Natural killer cell treated with Interleukin-12 subunit alpha and Interleukin-12 subunit beta and Interleukin-15 and Interleukin-18, amount 100 ng/mL, for 72 hours (primary cell): ENCODE measurements around the gene SLC25A1. TPM values are rescaled to one million over a fixed set of nuclear protein-coding genes. Genes with fewer than 3 reads are reported as not detected.
"Not testable (repeated sequence)": the region's sequence is repeated elsewhere in the genome, so short reads cannot be mapped to it uniquely, and the experiment has no call there.

Experiments used
- ATAC-seq, 2 donors: fragments of 150-1000 bp; cut with Tn5 transposase in 1 of 2; sonication (Bioruptor Pico), chemical (Tn5 transposase) in 1 of 2; 2 replicates each; pipeline ENCODE4 v1.10.0; 2021
- DNase-seq: peaks from one replicate; pipeline ENCODE4 v3.0.0; 2022; ENCODE audit warnings: low spot score
- H3K27ac Mint-ChIP-seq, 2 donors: 1 replicate in 1 of 2; 2 replicates in 1 of 2; pipeline ENCODE4 v1.8.0; 2022; ENCODE audit warnings: mixed read lengths in 2 of 2, mild to moderate bottlenecking in 1 of 2, moderate library complexity in 1 of 2
- H3K27me3 Mint-ChIP-seq, 2 donors: 1 replicate in 1 of 2; 2 replicates in 1 of 2; pipeline ENCODE4 v1.8.0; 2022; ENCODE audit warnings: mixed read lengths in 2 of 2
- H3K36me3 Mint-ChIP-seq: one replicate; pipeline ENCODE4 v1.8.0; 2022; ENCODE audit warnings: mixed read lengths
- H3K4me1 Mint-ChIP-seq, 2 donors: 1 replicate in 1 of 2; 2 replicates in 1 of 2; pipeline ENCODE4 v1.8.0; 2022; ENCODE audit warnings: low read depth in 2 of 2, mixed read lengths in 2 of 2, mild to moderate bottlenecking in 1 of 2
- H3K4me3 Mint-ChIP-seq: one replicate; pipeline ENCODE4 v1.8.0; 2022; ENCODE audit warnings: mixed read lengths
- H3K9me3 Mint-ChIP-seq: 2 replicates; pipeline ENCODE4 v1.8.0; 2022; ENCODE audit warnings: mixed read lengths
- total RNA-seq, 2 donors: library from RNA; stranded (reverse); gene quantifications; one replicate each; pipeline ENCODE4 v1.2.3, GENCODE V29; 2022

Gene SLC25A1
- total RNA-seq, 2 donors from 2014 or later: 44.5 to 44.7 TPM

DNA sequence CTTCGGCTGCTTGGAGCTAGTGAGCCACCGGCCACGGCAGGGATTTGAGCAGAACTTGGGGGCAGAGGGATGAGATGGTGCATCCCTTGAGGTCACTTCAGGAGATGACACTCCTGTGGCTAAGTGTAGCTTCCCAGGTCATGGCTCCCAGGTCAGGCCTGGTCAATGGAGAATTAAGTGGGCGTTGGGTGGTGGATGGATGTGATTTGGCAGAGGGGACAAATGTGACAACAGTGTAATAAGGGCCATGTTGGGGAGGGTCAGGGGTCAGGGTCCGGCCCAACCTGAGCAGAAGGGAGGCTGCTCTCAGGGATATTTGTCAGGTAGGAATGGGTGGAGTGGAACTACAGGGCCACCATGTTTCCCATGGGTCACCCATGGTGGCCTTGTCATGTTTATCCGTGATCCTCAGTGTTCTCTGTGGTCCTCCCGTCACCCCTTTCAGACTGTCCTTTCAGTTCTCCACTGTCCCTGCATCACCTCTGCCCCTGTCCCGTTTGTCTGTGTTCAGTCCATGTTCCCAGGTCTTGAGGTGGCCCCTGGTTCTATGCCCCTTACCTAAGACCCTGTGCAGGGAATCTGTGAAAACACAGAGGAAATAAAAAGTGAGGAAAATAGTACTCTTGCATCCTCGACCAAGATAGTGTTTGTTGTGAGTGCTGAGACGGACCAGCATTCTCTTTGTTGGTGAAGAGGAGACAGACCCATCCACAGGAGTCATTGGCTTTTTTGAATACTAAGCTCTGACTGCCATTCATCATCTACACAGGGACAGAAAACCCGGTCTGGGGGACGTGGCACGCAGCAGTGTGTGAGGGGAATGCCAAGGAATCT is 6.1 kb downstream of the SLC25A1 start:
- peaks cover 18 to 27% of the 10 kb centered on the region in 2 donors for H3K27me3 Mint-ChIP-seq
- peak overlapping the region; percentile 85 to 91 for H3K27ac Mint-ChIP-seq
- no peaks in the 10 kb centered on the region for H3K9me3 Mint-ChIP-seq
- DNase-seq (no peak), ATAC-seq (no peak)
- H3K36me3 Mint-ChIP-seq: no peaks in the 10 kb centered on the region
- peak overlapping the region; percentile 99 for H3K4me3 Mint-ChIP-seq
- peaks cover 19 to 30% of the 10 kb centered on the region in 2 donors for H3K4me1 Mint-ChIP-seq

- Mint-ChIP-seq H3K4me3 (peak overlapping the region; percentile 99), H3K4me1 (peaks cover 19 to 27% of the 10 kb centered on the region in 2 donors), H3K27ac (no peak overlapping the region), H3K36me3 (no peaks in the 10 kb centered on the region), H3K27me3 (peaks cover 26 to 36% of the 10 kb centered on the region in 2 donors), H3K9me3 (no peaks in the 10 kb centered on the region)
- ATAC-seq: no peak
- DNase-seq: no peak
Measured at GRCh38 chr22:19169947-19170318, 8.6 kb downstream of the SLC25A1 start.

- H3K27ac Mint-ChIP-seq: peak overlapping the region in 1 of 2 donors; percentile 51
Measured at GRCh38 chr22:19169002-19169946, 9.3 kb downstream of the SLC25A1 start.

GRCh38 chr22:19168088-19168890 is 10.2 kb downstream of the SLC25A1 start:
- ATAC-seq: no peak
- H3K27ac Mint-ChIP-seq: peak overlapping the region in 1 of 2 donors; percentile 51

More at GRCh38 chr22:19169002-19169946, 9.3 kb downstream of the SLC25A1 start:
- peak overlapping the region; percentile 32 for H3K4me3 Mint-ChIP-seq
- ATAC-seq (no peak), DNase-seq (no peak)
- no peaks in the 10 kb centered on the region for H3K9me3 Mint-ChIP-seq
- peaks cover 19 to 27% of the 10 kb centered on the region in 2 donors for H3K4me1 Mint-ChIP-seq
- no peaks in the 10 kb centered on the region for H3K36me3 Mint-ChIP-seq
- peaks cover 26 to 36% of the 10 kb centered on the region in 2 donors for H3K27me3 Mint-ChIP-seq

GRCh38 chr22:19167106-19167869 is 11.2 kb downstream of the SLC25A1 start:
- H3K4me3 Mint-ChIP-seq: no peak overlapping the region
- H3K9me3 Mint-ChIP-seq: no peaks in the 10 kb centered on the region
- no peak for DNase-seq

More at GRCh38 chr22:19168088-19168890, 10.2 kb downstream of the SLC25A1 start:
- no peaks in the 10 kb centered on the region for H3K9me3 Mint-ChIP-seq
- H3K4me3 Mint-ChIP-seq: peak overlapping the region; percentile 30
- H3K27me3 Mint-ChIP-seq: peaks cover 28 to 36% of the 10 kb centered on the region in 2 donors
- peaks cover 19 to 24% of the 10 kb centered on the region in 2 donors for H3K4me1 Mint-ChIP-seq
- DNase-seq: no peak
- no peaks in the 10 kb centered on the region for H3K36me3 Mint-ChIP-seq

GRCh38 chr22:19166421-19166820 is 12.1 kb downstream of the SLC25A1 start:
- H3K4me1 Mint-ChIP-seq: peaks cover 8 to 15% of the 10 kb centered on the region in 2 donors
- no peaks in the 10 kb centered on the region for H3K36me3 Mint-ChIP-seq
- H3K27me3 Mint-ChIP-seq: peaks cover 28 to 36% of the 10 kb centered on the region in 2 donors
- H3K9me3 Mint-ChIP-seq: no peaks in the 10 kb centered on the region
- H3K4me3 Mint-ChIP-seq: no peak overlapping the region
- DNase-seq (no peak), ATAC-seq (no peak)
- H3K27ac Mint-ChIP-seq: no peak overlapping the region

More at GRCh38 chr22:19167106-19167869, 11.2 kb downstream of the SLC25A1 start:
- Mint-ChIP-seq H3K4me1 (peaks cover 12 to 18% of the 10 kb centered on the region in 2 donors), H3K27ac (no peak overlapping the region), H3K27me3 (peaks cover 28 to 36% of the 10 kb centered on the region in 2 donors), H3K36me3 (no peaks in the 10 kb centered on the region)
- ATAC-seq: no peak

DNA sequence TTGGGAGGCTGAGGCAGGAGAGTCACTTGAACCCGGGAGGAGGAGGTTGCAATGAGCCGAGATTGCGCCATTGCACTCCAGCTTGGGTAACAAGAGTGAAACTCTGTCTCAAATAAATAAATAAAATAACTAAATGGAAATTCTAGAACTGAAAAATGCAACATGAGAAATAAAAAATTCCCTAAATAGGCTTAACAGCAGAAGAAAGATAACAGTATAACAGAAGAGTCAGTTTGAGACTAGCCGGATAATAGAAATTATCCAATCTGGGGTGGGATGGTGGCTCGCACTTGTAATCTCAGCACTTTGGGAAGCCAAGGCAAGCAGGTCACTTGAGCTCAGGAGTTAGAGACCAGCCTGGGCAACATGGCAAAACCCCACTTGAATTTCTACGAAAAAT is 14.1 kb downstream of the SLC25A1 start:
- Mint-ChIP-seq H3K4me1 (peaks cover 0 to 6% of the 10 kb centered on the region in 2 donors), H3K9me3 (no peaks in the 10 kb centered on the region), H3K27ac (no peak overlapping the region), H3K27me3 (peaks cover 23 to 25% of the 10 kb centered on the region in 2 donors), H3K4me3 (no peak overlapping the region), H3K36me3 (no peaks in the 10 kb centered on the region)
- no peak for DNase-seq
- ATAC-seq: no peak

GRCh38 chr22:19158649-19159048 is 19.9 kb downstream of the SLC25A1 start:
- not testable (repeated sequence) for H3K36me3 Mint-ChIP-seq, H3K4me1 Mint-ChIP-seq, H3K4me3 Mint-ChIP-seq, H3K9me3 Mint-ChIP-seq, DNase-seq, H3K27ac Mint-ChIP-seq, ATAC-seq
- peaks cover 7 to 11% of the 10 kb centered on the region in 2 donors for H3K27me3 Mint-ChIP-seq

DNA sequence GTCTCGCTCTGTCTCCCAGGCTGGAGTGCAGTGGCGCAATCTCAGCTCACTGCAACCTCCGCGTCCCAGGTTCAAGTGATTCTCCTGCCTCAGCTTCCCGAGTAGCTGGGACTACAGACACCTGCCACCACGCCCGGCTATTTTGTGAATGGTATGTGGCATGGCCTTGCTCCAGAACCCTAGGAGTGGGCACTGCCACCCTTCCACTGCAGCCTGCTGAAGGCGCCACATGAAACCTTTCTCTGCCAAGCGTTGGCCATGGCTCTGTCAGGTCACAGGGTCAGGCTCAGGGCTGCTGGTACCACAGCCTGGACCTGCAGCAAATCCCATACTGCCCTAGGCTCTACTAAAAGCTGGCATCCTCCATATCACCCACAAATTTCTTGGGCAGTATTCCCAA is 22.4 kb downstream of the SLC25A1 start:
- DNase-seq, H3K4me3 Mint-ChIP-seq, H3K4me1 Mint-ChIP-seq, H3K36me3 Mint-ChIP-seq, ATAC-seq, H3K27ac Mint-ChIP-seq, H3K9me3 Mint-ChIP-seq: not testable (repeated sequence)
- peaks cover 19 to 32% of the 10 kb centered on the region in 2 donors for H3K27me3 Mint-ChIP-seq

DNA sequence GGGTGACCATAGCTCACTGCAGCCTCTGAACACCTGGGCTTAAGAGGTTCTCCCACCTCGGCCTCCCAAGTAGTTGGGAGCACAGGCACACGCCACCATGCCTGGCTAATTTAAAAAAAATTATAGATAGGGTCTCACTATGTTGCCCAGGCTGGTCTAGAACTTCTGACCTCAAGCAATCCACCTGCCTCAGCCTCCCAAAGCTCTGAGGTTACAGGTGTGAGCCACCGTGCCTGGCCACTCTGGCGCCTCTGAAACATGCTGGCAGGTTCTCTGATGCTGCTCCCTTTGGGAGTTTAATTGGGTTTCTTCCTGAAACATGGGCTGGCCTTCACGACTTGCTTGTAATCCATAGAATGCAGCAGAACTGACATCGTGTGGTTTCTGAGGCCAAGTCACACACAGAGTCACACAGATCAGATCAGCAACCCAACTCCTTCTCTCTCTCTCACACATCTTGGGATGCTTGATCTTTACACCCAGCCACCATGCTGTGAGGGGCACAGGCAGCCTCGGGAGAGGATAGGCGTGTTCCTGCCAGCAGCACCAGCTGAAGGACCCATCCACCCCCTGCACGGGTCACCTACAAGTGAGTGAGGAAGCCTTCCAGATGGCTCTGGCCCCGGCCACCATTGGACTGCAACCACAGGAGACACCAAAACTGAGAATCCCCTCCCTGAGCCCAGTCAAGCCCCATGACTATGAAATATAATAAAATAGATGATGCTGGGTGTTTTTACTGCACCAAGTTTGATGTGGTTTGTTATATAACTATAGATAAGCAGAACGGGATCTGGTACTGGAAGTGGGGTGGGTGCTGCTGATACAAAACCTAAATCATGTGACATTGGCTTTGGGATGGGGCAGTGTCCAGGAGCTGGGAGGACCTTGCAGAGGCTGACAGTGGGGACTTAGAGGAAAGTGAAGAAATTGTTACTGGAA is 25.3 kb downstream of the SLC25A1 start:
- ATAC-seq (peak in 1 of 2 donors; percentile 37), DNase-seq (no peak)
- Mint-ChIP-seq H3K27me3 (peaks cover 23 to 36% of the 10 kb centered on the region in 2 donors), H3K27ac (no peak overlapping the region), H3K36me3 (peaks cover 6% of the 10 kb centered on the region), H3K4me3 (no peak overlapping the region), H3K4me1 (peaks cover 0 to 6% of the 10 kb centered on the region in 2 donors), H3K9me3 (no peaks in the 10 kb centered on the region)

- H3K9me3 Mint-ChIP-seq: no peaks in the 10 kb centered on the region
- DNase-seq (no peak), ATAC-seq (no peak)
- peaks cover 0 to 6% of the 10 kb centered on the region in 2 donors for H3K4me1 Mint-ChIP-seq
- H3K4me3 Mint-ChIP-seq: peak overlapping the region; percentile 54
- no peak overlapping the region for H3K27ac Mint-ChIP-seq
- peaks cover 31 to 45% of the 10 kb centered on the region in 2 donors for H3K27me3 Mint-ChIP-seq
- H3K36me3 Mint-ChIP-seq: peaks cover 6% of the 10 kb centered on the region
Measured at GRCh38 chr22:19151329-19152191, 27.0 kb downstream of the SLC25A1 start.
